HFFc6 (cell line): ENCODE measurements around the gene GPC6. TPM values are rescaled to one million over a fixed set of nuclear protein-coding genes. Genes with fewer than 3 reads are reported as not detected.
A peak's percentile ranks its signal among the peaks of the same experiment; 100 is the strongest.

Experiments
- DNase-seq: peaks from one replicate; pipeline ENCODE4 v3.0.0-alpha.2; 2018
- H3K27ac Mint-ChIP-seq: 2 replicates; pipeline ENCODE4 v1.8.0; 2020; ENCODE audit warnings: mild to moderate bottlenecking, mixed read lengths
- H3K27me3 Mint-ChIP-seq: 2 replicates; pipeline ENCODE4 v1.8.0; 2021; ENCODE audit warnings: mild to moderate bottlenecking, moderate library complexity, mixed read lengths; ENCODE audit not compliant: insufficient read depth
- H3K36me3 Mint-ChIP-seq: 2 replicates; pipeline ENCODE4 v1.8.0; 2021; ENCODE audit warnings: low read depth, mixed read lengths
- H3K4me1 Mint-ChIP-seq: 2 replicates; pipeline ENCODE4 v1.8.0; 2020; ENCODE audit warnings: low read depth, mixed read lengths
- H3K4me3 Mint-ChIP-seq: 2 replicates; pipeline ENCODE4 v1.8.0; 2020; ENCODE audit warnings: mild to moderate bottlenecking, moderate library complexity, mixed read lengths
- H3K9me3 Mint-ChIP-seq: 2 replicates; pipeline ENCODE4 v1.8.0; 2020; ENCODE audit warnings: mild to moderate bottlenecking, mixed read lengths
- total RNA-seq, 6 experiments: library from RNA; stranded (reverse); fragmentation: NEBNext Ultra II Directional; extraction: Animal tissue kit (Norgen Biotek cat#: 25700); gene quantifications; 2 replicates in 1 of 6; 3 replicates in 5 of 6; pipeline ENCODE4 v1.2.3, GENCODE V29; 2021
- TF ChIP-seq, protein P1 (sequence below): fragments of 200-600 bp; sonication (generic); IDR thresholded peaks from 2 replicates; pipeline ENCODE4 v1.5.0; 2021; ENCODE audit warnings: antibody characterized with exemption, mild to moderate bottlenecking

Gene GPC6
- total RNA-seq, 6 experiments from 2014 or later: 3.0 to 5.3 (median 4.4) TPM

GRCh38 chr13:93726173-93726957 lies 499.8 kb downstream of the GPC6 start:
- H3K4me1 Mint-ChIP-seq: peaks cover 57% of the 10 kb centered on the region
- TF ChIP-seq, protein P1, sequence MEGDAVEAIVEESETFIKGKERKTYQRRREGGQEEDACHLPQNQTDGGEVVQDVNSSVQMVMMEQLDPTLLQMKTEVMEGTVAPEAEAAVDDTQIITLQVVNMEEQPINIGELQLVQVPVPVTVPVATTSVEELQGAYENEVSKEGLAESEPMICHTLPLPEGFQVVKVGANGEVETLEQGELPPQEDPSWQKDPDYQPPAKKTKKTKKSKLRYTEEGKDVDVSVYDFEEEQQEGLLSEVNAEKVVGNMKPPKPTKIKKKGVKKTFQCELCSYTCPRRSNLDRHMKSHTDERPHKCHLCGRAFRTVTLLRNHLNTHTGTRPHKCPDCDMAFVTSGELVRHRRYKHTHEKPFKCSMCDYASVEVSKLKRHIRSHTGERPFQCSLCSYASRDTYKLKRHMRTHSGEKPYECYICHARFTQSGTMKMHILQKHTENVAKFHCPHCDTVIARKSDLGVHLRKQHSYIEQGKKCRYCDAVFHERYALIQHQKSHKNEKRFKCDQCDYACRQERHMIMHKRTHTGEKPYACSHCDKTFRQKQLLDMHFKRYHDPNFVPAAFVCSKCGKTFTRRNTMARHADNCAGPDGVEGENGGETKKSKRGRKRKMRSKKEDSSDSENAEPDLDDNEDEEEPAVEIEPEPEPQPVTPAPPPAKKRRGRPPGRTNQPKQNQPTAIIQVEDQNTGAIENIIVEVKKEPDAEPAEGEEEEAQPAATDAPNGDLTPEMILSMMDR: no peak
- H3K27me3 Mint-ChIP-seq: no peaks in the 10 kb centered on the region
- H3K9me3 Mint-ChIP-seq: no peaks in the 10 kb centered on the region
- DNase-seq: no peak
- no peak overlapping the region for H3K4me3 Mint-ChIP-seq
- H3K27ac Mint-ChIP-seq: no peak overlapping the region
- no peaks in the 10 kb centered on the region for H3K36me3 Mint-ChIP-seq

- peak overlapping the region; percentile 0; the same call in 1 of the 2 replicates for H3K27ac Mint-ChIP-seq
- no peaks in the 10 kb centered on the region for H3K27me3 Mint-ChIP-seq
- peak; percentile 61 for DNase-seq
- no peaks in the 10 kb centered on the region for H3K36me3 Mint-ChIP-seq
- H3K4me3 Mint-ChIP-seq: 0 out of 2 replicates have a peak overlapping the region, but pooled peaks have one; percentile 21
- H3K4me1 Mint-ChIP-seq: peaks cover 57% of the 10 kb centered on the region
- H3K9me3 Mint-ChIP-seq: no peaks in the 10 kb centered on the region
- TF ChIP-seq, protein P1: no peak
Measured at GRCh38 chr13:93727211-93728141, 500.9 kb downstream of the GPC6 start.

- no peaks in the 10 kb centered on the region for H3K27me3 Mint-ChIP-seq
Measured at GRCh38 chr13:93729383-93729782, 502.8 kb downstream of the GPC6 start.

GRCh38 chr13:93730780-93731179 lies 504.2 kb downstream of the GPC6 start:
- Mint-ChIP-seq H3K36me3 (no peaks in the 10 kb centered on the region), H3K4me3 (no peak overlapping the region), H3K27ac (no peak overlapping the region), H3K9me3 (no peaks in the 10 kb centered on the region), H3K4me1 (peaks cover 48% of the 10 kb centered on the region), H3K27me3 (no peaks in the 10 kb centered on the region)
- TF ChIP-seq, protein P1: no peak
- DNase-seq: no peak

More at GRCh38 chr13:93729383-93729782, 502.8 kb downstream of the GPC6 start:
- DNase-seq: no peak
- no peak overlapping the region for H3K4me3 Mint-ChIP-seq
- no peaks in the 10 kb centered on the region for H3K9me3 Mint-ChIP-seq
- H3K36me3 Mint-ChIP-seq: no peaks in the 10 kb centered on the region
- H3K4me1 Mint-ChIP-seq: peaks cover 45% of the 10 kb centered on the region
- no peak overlapping the region for H3K27ac Mint-ChIP-seq
- TF ChIP-seq, protein P1: no peak

DNA sequence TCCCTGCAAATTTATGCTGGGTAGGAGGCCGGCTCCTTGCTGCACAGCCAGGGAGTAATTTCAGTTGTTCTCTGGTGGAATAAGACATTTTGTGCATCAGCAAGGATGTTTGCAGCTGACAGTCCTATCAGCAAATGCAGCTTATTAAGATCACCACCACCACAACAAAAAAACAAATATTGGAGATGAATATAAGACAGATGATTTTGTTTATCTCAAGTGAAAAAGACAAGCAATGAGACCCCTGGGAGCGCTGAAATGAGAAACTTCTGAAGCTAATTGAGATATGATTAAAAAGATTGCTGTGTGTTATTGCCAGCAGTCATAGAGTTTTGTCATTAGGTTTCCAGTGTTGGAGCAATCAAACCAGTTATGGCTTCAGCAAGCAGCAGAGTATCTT lies 505.6 kb downstream of the GPC6 start:
- Mint-ChIP-seq H3K4me1 (peaks cover 41% of the 10 kb centered on the region), H3K4me3 (no peak overlapping the region), H3K36me3 (no peaks in the 10 kb centered on the region), H3K27ac (no peak overlapping the region), H3K9me3 (no peaks in the 10 kb centered on the region), H3K27me3 (no peaks in the 10 kb centered on the region)
- DNase-seq: no peak
- TF ChIP-seq, protein P1: no peak
